Loucy (cell line): ENCODE measurements around the gene FAM13A.

Source experiments
- H2AFZ ChIP-seq: fragments of 200-600 bp; sonication (generic); 2 replicates; pipeline ENCODE4 v1.6.0; 2016; ENCODE audit warnings: antibody characterized with exemption, mild to moderate bottlenecking, low read length, moderate library complexity
- H3F3A ChIP-seq: fragments of 200-600 bp; 2 replicates; pipeline ENCODE4 v1.6.0; 2016; ENCODE audit warnings: antibody characterized with exemption, low read depth, mild to moderate bottlenecking
- H3K27me3 ChIP-seq: fragments of 200-600 bp; sonication (generic); 2 replicates; pipeline ENCODE4 v1.6.1; 2014; ENCODE audit warnings: low read length, mild to moderate bottlenecking; ENCODE audit not compliant: insufficient read depth, poor library complexity, severe bottlenecking
- H3K36me3 ChIP-seq: fragments of 200-600 bp; sonication (generic); 2 replicates; pipeline ENCODE4 v1.6.1; 2016; ENCODE audit warnings: low read length; ENCODE audit not compliant: insufficient read depth
- H3K4me1 ChIP-seq: fragments of 200-600 bp; sonication (generic); 2 replicates; pipeline ENCODE4 v1.5.1; 2014; ENCODE audit warnings: low read length, mild to moderate bottlenecking; ENCODE audit not compliant: insufficient read depth, poor library complexity, severe bottlenecking
- H3K4me2 ChIP-seq: fragments of 200-600 bp; sonication (generic); 2 replicates; pipeline ENCODE4 v1.6.0; 2014; ENCODE audit warnings: antibody characterized with exemption, low read length, low read depth, mild to moderate bottlenecking; ENCODE audit not compliant: poor library complexity, severe bottlenecking
- H3K4me3 ChIP-seq: fragments of 200-600 bp; sonication (generic); 2 replicates; pipeline ENCODE4 v1.5.1; 2014; ENCODE audit warnings: low read length, mild to moderate bottlenecking, mixed read lengths; ENCODE audit not compliant: poor library complexity, severe bottlenecking
- H3K79me2 ChIP-seq: fragments of 200-600 bp; sonication (generic); 2 replicates; pipeline ENCODE4 v1.6.1; 2014; ENCODE audit warnings: low read length; ENCODE audit not compliant: insufficient read depth
- H3K9ac ChIP-seq: fragments of 200-600 bp; sonication (generic); 2 replicates; pipeline ENCODE4 v1.6.0; 2014; ENCODE audit warnings: mild to moderate bottlenecking, low read depth, low read length, moderate library complexity; ENCODE audit not compliant: poor library complexity, severe bottlenecking
- H3K9me2 ChIP-seq: fragments of 200-600 bp; sonication (generic); replicated peaks from 2 replicates; pipeline ENCODE4 v1.6.1; 2016; ENCODE audit warnings: low read depth, low read length, mixed read lengths
- H3K9me3 ChIP-seq: fragments of 200-600 bp; sonication (generic); 2 replicates; pipeline ENCODE4 v1.6.1; 2014; ENCODE audit warnings: mild to moderate bottlenecking, antibody characterized with exemption, low read length, low read depth; ENCODE audit not compliant: insufficient read depth
- H4K20me1 ChIP-seq: fragments of 200-600 bp; sonication (generic); 2 replicates; pipeline ENCODE4 v1.6.0; 2014; ENCODE audit warnings: antibody characterized with exemption, low read length, mild to moderate bottlenecking; ENCODE audit not compliant: insufficient read depth, poor library complexity, severe bottlenecking
- CTCF ChIP-seq: fragments of 200-600 bp; sonication (generic); conservative IDR thresholded peaks from 2 replicates; pipeline ENCODE4 v1.5.1; 2014; ENCODE audit warnings: mild to moderate bottlenecking, antibody characterized with exemption, low read length
- EZH2phosphoT487 ChIP-seq: fragments of 200-600 bp; IDR thresholded peaks from 2 replicates; pipeline ENCODE4 v1.6.1; 2018; ENCODE audit warnings: antibody characterized with exemption, mild to moderate bottlenecking, moderate library complexity, borderline replicate concordance

Gene FAM13A

GRCh38 chr4:88775026-88775425, 282.0 kb downstream of the FAM13A start:
- no peaks in the 10 kb centered on the region for H3K9me2 ChIP-seq
- peaks cover 17% of the 10 kb centered on the region; the same call in 1 of the 2 replicates for H3K36me3 ChIP-seq
- no peak overlapping the region for H3K4me3 ChIP-seq
- H2AFZ ChIP-seq = no peak overlapping the region
- no peaks in the 10 kb centered on the region for H4K20me1 ChIP-seq
- H3K4me2 ChIP-seq = no peak overlapping the region
- H3F3A ChIP-seq = no peaks in the 10 kb centered on the region
- no peaks in the 10 kb centered on the region for H3K4me1 ChIP-seq
- no peaks in the 10 kb centered on the region for H3K79me2 ChIP-seq
- TF ChIP-seq CTCF (no peak), EZH2phosphoT487 (no peak)
- H3K9me3 ChIP-seq = no peaks in the 10 kb centered on the region
- no peak overlapping the region for H3K9ac ChIP-seq
- H3K27me3 ChIP-seq = no peaks in the 10 kb centered on the region

DNA sequence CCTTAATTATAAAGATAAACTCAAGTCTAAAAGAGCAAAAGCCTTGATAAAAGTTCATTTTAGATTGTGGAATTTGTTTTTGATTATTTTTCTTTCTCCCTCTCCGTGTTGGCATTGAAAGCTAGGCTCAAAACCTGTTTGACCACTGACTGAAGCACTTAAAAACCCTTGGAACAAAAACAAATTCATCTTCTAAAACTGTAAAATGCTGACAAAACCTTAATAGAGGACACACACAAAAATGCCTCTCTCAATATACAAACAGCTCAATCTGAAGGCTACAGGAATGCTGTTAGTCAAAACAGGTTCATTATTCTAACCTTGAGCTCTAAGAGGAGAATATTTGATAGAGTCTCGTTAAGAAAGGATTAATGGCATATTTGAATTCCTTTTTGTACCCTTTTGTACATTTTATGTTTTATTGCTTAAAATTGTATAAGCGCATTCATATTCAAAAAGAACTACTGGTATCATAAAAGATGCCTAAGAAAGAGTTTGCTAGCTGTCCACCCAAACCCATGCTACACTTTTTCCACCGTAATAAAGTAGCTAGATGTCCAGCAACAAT, 285.0 kb downstream of the FAM13A start:
- Histone ChIP-seq H4K20me1 (no peaks in the 10 kb centered on the region), H2AFZ (no peak overlapping the region), H3K36me3 (no peaks in the 10 kb centered on the region), H3K27me3 (no peaks in the 10 kb centered on the region), H3K4me3 (no peak overlapping the region), H3K9ac (no peak overlapping the region), H3F3A (no peaks in the 10 kb centered on the region), H3K4me1 (no peaks in the 10 kb centered on the region), H3K9me2 (no peaks in the 10 kb centered on the region), H3K9me3 (no peaks in the 10 kb centered on the region), H3K4me2 (no peak overlapping the region), H3K79me2 (no peaks in the 10 kb centered on the region)
- TF ChIP-seq EZH2phosphoT487 (no peak), CTCF (no peak)

DNA sequence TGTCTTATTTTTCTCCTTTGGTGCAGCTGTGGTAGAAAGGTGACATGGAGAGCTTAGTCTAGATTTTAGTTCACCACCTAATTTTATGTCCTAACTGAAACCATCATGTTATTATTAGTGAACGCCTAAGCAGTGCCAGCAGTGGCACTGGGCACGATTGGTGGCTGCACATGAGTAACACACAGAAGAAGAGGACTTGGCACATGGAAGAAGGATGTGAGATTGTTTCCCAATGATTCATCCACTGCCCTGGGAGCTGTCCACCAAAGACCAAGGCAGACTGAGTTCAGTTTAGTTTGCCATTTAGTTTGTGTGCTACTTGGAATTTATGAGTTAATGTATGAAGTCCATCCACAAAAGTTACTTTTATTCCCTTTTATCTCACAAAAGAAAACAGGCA, 291.3 kb downstream of the FAM13A start:
- no peaks in the 10 kb centered on the region for H3K9me2 ChIP-seq
- no peaks in the 10 kb centered on the region for H3K27me3 ChIP-seq
- no peaks in the 10 kb centered on the region for H4K20me1 ChIP-seq
- H3K4me2 ChIP-seq = no peak overlapping the region
- no peaks in the 10 kb centered on the region for H3K9me3 ChIP-seq
- H3K4me3 ChIP-seq = no peak overlapping the region
- H3K79me2 ChIP-seq = no peaks in the 10 kb centered on the region
- H3K36me3 ChIP-seq = no peaks in the 10 kb centered on the region
- H3K9ac ChIP-seq = no peak overlapping the region
- peaks cover 8% of the 10 kb centered on the region for H3K4me1 ChIP-seq
- H3F3A ChIP-seq = no peaks in the 10 kb centered on the region
- H2AFZ ChIP-seq = no peak overlapping the region
- no peak for TF ChIP-seq EZH2phosphoT487
- TF ChIP-seq CTCF = no peak
